Measurements from ENCODE around the gene FAM240B. TPM values are rescaled to one million over a fixed set of nuclear protein-coding genes. Genes with fewer than 3 reads are reported as not detected.

FAM240B gene
- total RNA-seq, 2 experiments from 2014 or later, result not detected

DNA sequence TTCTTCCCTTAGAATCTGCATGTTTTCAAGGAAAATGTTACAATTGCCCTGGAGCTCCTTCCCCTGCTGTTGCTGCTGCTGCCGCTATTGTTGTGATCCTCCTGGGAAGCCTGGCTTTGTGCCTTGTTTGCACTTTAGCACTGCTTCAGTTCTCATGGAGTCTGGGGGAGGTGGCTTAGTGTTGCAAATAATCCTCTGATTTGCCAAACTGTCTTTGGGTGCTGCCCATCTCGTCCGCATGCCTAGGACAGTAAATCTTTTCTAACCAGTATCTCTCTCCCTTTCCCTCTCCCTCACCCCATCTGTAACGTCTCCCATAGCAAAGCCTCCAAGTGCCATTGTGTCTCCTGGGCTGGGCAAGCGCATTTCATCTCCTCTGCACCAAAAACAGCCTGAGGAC is 30.3 kb downstream of the FAM240B start:
- Mint-ChIP-seq H3K9me3 (no peaks in the 10 kb centered on the region), H3K36me3 (ENCODE audit: low read depth) (no peaks in the 10 kb centered on the region), H3K27me3 (peaks cover 24% of the 10 kb centered on the region), H3K27ac (no peak overlapping the region), H3K4me3 (no peak overlapping the region), H3K4me1 (ENCODE audit: low read depth) (no peaks in the 10 kb centered on the region)
- peaks cover 0 to 5% of the 10 kb centered on the region in 2 experiments for H3K9me3 ChIP-seq (ENCODE audit: control insufficient read depth in 1 of 2, insufficient read depth in 1 of 2, low read length in 2 of 2)
- ChIA-PET CTCF (no interaction called here), POLR2A (no interaction called here)
- peaks cover 0 to 5% of the 10 kb centered on the region in 2 experiments for H3K27me3 ChIP-seq (ENCODE audit: control insufficient read depth in 1 of 2, insufficient read depth in 2 of 2, low read length in 2 of 2)
- TF ChIP-seq CTCF (IDR thresholded peaks at IDR 0.05), result no peak
- no peaks in the 10 kb centered on the region for H3K4me1 ChIP-seq (ENCODE audit: insufficient read depth, low read length)
- ATAC-seq (ENCODE audit: poor library complexity) (no peak), DNase-seq (no peak)
- intact Hi-C loops (cut with DNase I, micrococcal nuclease), result loop anchor here in 1 of 2 experiments (2.0 kb wide), 1 partner anchor 21 kb away; no protein-coding TSS in a partner anchor
- H3K36me3 ChIP-seq (ENCODE audit: insufficient read depth, low read length), result no peaks in the 10 kb centered on the region
- H3K27ac ChIP-seq (ENCODE audit: low read depth in 1 of 2, low read length in 2 of 2), result no peak overlapping the region
- H3K4me3 ChIP-seq (ENCODE audit: low read length), result no peak overlapping the region

GRCh38 chr9:38687992-38688391 is 31.9 kb downstream of the FAM240B start:
- POLR2A ChIA-PET, result no interaction called here
- Mint-ChIP-seq H3K27me3 (peaks cover 25% of the 10 kb centered on the region), H3K27ac (no peak overlapping the region), H3K9me3 (no peaks in the 10 kb centered on the region), H3K4me3 (no peak overlapping the region), H3K4me1 (ENCODE audit: low read depth) (no peaks in the 10 kb centered on the region), H3K36me3 (ENCODE audit: low read depth) (no peaks in the 10 kb centered on the region)
- CTCF ChIA-PET, result no interaction called here
- no peak overlapping the region for H3K27ac ChIP-seq (ENCODE audit: low read depth in 1 of 2, low read length in 2 of 2)
- H3K36me3 ChIP-seq (ENCODE audit: insufficient read depth, low read length), result no peaks in the 10 kb centered on the region
- peak overlapping the region; percentile 15 for H3K4me3 ChIP-seq (ENCODE audit: low read length)
- no peak for DNase-seq
- TF ChIP-seq CTCF (IDR thresholded peaks at IDR 0.05), result no peak
- ATAC-seq (ENCODE audit: poor library complexity), result no peak
- H3K27me3 ChIP-seq (ENCODE audit: control insufficient read depth in 1 of 2, insufficient read depth in 2 of 2, low read length in 2 of 2), result no peaks in the 10 kb centered on the region
- H3K9me3 ChIP-seq (ENCODE audit: control insufficient read depth in 1 of 2, insufficient read depth in 1 of 2, low read length in 2 of 2), result no peaks in the 10 kb centered on the region
- no peaks in the 10 kb centered on the region for H3K4me1 ChIP-seq (ENCODE audit: insufficient read depth, low read length)
- intact Hi-C loops (cut with DNase I, micrococcal nuclease), result loop anchor here in 1 of 2 experiments (2.0 kb wide), 1 partner anchor 19 kb away; no protein-coding TSS in a partner anchor

DNA sequence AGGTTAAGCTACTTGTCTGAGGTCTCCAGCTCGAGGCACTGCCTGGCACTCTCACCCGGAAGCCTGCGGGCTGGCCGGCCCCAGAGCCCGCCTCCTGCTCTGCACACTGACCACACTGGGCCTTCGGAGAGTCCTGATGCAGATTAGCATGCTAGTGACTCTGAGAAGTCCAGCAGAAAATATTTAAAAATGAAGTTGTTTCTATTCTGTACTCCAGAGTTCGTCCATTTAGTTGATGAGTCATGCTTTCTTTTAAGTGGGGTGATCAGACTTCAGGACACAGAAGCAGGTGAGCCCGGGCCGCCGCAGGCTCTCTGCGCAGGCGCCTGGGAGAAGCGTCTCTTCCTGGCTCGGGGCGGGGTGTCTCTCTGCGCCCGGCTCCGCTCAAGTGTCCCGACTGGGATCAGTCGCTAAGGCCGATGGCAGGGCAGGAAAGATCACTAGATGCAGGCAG is 32.5 kb downstream of the FAM240B start:
- Histone ChIP-seq H3K4me3 (ENCODE audit: low read length) (peak overlapping the region; percentile 15), H3K27ac (ENCODE audit: low read depth in 1 of 2, low read length in 2 of 2) (no peak overlapping the region), H3K9me3 (ENCODE audit: control insufficient read depth in 1 of 2, insufficient read depth in 1 of 2, low read length in 2 of 2) (no peaks in the 10 kb centered on the region), H3K36me3 (ENCODE audit: insufficient read depth, low read length) (no peaks in the 10 kb centered on the region), H3K27me3 (ENCODE audit: control insufficient read depth in 1 of 2, insufficient read depth in 2 of 2, low read length in 2 of 2) (no peaks in the 10 kb centered on the region), H3K4me1 (ENCODE audit: insufficient read depth, low read length) (no peaks in the 10 kb centered on the region)
- Mint-ChIP-seq H3K36me3 (ENCODE audit: low read depth) (no peaks in the 10 kb centered on the region), H3K27ac (no peak overlapping the region), H3K4me1 (ENCODE audit: low read depth) (no peaks in the 10 kb centered on the region), H3K9me3 (no peaks in the 10 kb centered on the region), H3K4me3 (peak overlapping the region; percentile 27), H3K27me3 (peaks cover 25% of the 10 kb centered on the region)
- no peak for TF ChIP-seq CTCF (IDR thresholded peaks at IDR 0.05)
- intact Hi-C loops (cut with DNase I, micrococcal nuclease), result no loop called here
- DNase-seq (peak in 9 of 14 experiments; percentile 2 to 44 (median 33)), ATAC-seq (ENCODE audit: poor library complexity) (no peak)
- ChIA-PET POLR2A (no interaction called here), CTCF (no interaction called here)

Data from CD4-positive, alpha-beta T cell (primary cell).